ENCODE data around the gene ELOVL4.

ELOVL4 gene

GRCh38 chr6:79911992-79912391 lies 35.4 kb downstream of the ELOVL4 start:
- DNase-seq = no peak

- no peak for DNase-seq
Observed at GRCh38 chr6:79909517-79909916, 37.8 kb downstream of the ELOVL4 start.

GRCh38 chr6:79902046-79902445 lies 45.3 kb downstream of the ELOVL4 start:
- no peak for DNase-seq

GRCh38 chr6:79898076-79898475 lies 49.3 kb downstream of the ELOVL4 start:
- DNase-seq = no peak

- no peak for DNase-seq
Observed at GRCh38 chr6:79896075-79896449, 51.3 kb downstream of the ELOVL4 start.

- DNase-seq = no peak
Observed at GRCh38 chr6:79895382-79896074, 51.8 kb downstream of the ELOVL4 start.

- no peak for DNase-seq
Observed at GRCh38 chr6:79894939-79895338, 52.4 kb downstream of the ELOVL4 start.

- DNase-seq = no peak
Observed at GRCh38 chr6:79888587-79888986, 58.8 kb downstream of the ELOVL4 start.

- DNase-seq = no peak
Observed at GRCh38 chr6:79878142-79878748, 69.1 kb downstream of the ELOVL4 start.

GRCh38 chr6:79874531-79875134 lies 72.7 kb downstream of the ELOVL4 start:
- no peak for DNase-seq

GRCh38 chr6:79872986-79873385 lies 74.4 kb downstream of the ELOVL4 start:
- DNase-seq = no peak

GRCh38 chr6:79872303-79872702 lies 75.0 kb downstream of the ELOVL4 start:
- no peak for DNase-seq

GRCh38 chr6:79869600-79870084 lies 77.7 kb downstream of the ELOVL4 start:
- DNase-seq = peak; percentile 81

- DNase-seq = no peak
Observed at GRCh38 chr6:79869184-79869583, 78.2 kb downstream of the ELOVL4 start.

GRCh38 chr6:79868098-79868722 lies 79.1 kb downstream of the ELOVL4 start:
- DNase-seq = peak; percentile 60
